Lower leg skin (tissue), 4 donors: ENCODE results near the gene KLK6. TPM values are rescaled to one million over a fixed set of nuclear protein-coding genes. Genes with fewer than 3 reads are reported as not detected.

Experiments
- DNase-seq, 2 donors: peaks; one replicate each; pipeline ENCODE4 v3.0.0-alpha.2; 2019; ENCODE audit warnings: low spot score in 2 of 2
- H3K4me3 ChIP-seq: fragments of 200-600 bp; sonication (generic); 2 replicates; pipeline ENCODE4 v1.5.1; 2017; ENCODE audit warnings: mild to moderate bottlenecking, low read depth; ENCODE audit not compliant: poor library complexity, severe bottlenecking
- POLR2A ChIP-seq, 2 donors: fragments of 450-650 bp; IDR thresholded peaks; one replicate each; pipeline ENCODE4 v1.6.1; 2016 to 2017; ENCODE audit warnings: antibody characterized with exemption in 2 of 2, mild to moderate bottlenecking in 1 of 2, moderate library complexity in 1 of 2
- WGBS, 2 donors: methylation state at CpG; one replicate each; pipeline ENCODE4 v1.1.5; 2018; 5-methylcytosine and 5-hydroxymethylcytosine counted together
- intact Hi-C: fragments of 100-400 bp; cut with DNase I; formaldehyde crosslinking; loops from one replicate; pipeline ENCODE4 v1.15.0; 2023; ENCODE audit warnings: low total_unique reads
- total RNA-seq, 4 donors: library from RNA; depleted of rRNA; stranded (reverse); fragments of >200 nt; gene quantifications; one replicate each; pipeline ENCODE4 v1.1.0, GENCODE V29; 2016
- TF ChIP-seq, protein P1 (sequence below), 3 donors: fragments of 450-650 bp; IDR thresholded peaks; one replicate each; pipeline ENCODE4 v1.5.1; 2016; ENCODE audit warnings: antibody characterized with exemption in 3 of 3, mild to moderate bottlenecking in 3 of 3, moderate library complexity in 2 of 3

The KLK6 gene
- total RNA-seq, 4 donors from 2014 or later: 0.27 to 9.5 (median 5.1) TPM

DNA sequence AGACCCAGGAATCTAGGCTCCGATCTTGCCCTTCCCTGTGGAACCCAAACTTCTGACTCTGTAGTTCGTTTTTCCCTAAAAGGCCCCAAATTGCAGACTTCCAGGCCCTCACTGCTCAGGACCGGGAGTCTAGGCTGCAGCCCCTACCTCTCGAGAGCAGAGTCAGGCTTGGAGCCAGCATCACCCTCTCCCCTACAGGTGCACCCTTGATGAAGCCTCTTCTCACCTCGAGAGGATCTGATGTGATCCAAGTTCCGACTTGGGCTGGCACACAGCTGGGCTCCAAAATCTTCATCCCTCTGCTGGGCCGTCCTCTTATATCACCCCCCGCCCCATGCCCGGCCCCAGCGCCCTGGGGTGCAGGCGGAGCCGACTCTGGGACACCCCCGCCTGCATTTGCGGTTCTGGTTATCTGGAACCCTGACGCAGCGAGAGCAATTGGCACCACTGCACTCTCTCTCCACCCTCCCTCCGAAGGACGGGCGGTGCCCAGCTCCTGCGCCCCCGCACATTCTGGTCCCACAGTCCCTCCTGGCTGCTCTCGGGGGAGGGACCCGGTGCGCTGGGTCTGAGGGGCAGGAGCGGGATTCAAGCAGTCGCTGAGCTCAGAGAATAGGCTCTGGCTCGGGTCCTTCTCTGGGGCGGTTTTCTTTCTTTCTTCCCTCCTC, 14.4 kb upstream of the KLK6 start, which contains the start of gene KLK7:
Gene KLK7, minus strand, starts transcription at position 293 of the 668 bp plus-strand sequence. CDS start 1,518 bp downstream, outside the sequence.
- no peak within 1 kb of the TSS for H3K4me3 ChIP-seq
- 10 to 16% methylated on average over 26 to 28 of the region's 28 CpGs for WGBS, 2 donors
- intact Hi-C loops: no loop called here
- DNase-seq: no peak
- no peak for TF ChIP-seq POLR2A (IDR thresholded peaks at IDR 0.05)
- TF ChIP-seq, protein P1, sequence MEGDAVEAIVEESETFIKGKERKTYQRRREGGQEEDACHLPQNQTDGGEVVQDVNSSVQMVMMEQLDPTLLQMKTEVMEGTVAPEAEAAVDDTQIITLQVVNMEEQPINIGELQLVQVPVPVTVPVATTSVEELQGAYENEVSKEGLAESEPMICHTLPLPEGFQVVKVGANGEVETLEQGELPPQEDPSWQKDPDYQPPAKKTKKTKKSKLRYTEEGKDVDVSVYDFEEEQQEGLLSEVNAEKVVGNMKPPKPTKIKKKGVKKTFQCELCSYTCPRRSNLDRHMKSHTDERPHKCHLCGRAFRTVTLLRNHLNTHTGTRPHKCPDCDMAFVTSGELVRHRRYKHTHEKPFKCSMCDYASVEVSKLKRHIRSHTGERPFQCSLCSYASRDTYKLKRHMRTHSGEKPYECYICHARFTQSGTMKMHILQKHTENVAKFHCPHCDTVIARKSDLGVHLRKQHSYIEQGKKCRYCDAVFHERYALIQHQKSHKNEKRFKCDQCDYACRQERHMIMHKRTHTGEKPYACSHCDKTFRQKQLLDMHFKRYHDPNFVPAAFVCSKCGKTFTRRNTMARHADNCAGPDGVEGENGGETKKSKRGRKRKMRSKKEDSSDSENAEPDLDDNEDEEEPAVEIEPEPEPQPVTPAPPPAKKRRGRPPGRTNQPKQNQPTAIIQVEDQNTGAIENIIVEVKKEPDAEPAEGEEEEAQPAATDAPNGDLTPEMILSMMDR (IDR thresholded peaks at IDR 0.05): no peak

DNA sequence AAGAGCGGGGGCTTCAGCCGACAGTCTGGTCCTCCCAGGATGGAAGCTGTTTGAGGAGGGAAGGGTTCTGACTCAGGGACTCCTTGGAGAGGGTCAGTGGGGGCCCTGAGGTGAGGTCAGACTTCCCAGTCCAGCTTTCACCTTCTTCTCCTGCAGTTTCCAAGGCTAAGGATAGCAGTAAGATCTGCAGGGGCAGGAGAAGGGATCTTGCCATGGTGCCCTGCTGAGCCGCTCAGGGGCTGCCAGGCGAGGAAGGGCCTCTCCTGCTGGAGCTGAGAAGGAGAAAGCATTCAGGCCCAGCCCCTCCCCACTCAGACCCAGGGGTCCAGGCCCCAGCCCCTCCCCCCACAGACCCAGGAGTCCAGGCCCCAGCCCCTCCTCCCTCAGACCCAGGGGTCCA, 12.8 kb upstream of the KLK6 start:
- TF ChIP-seq POLR2A (IDR thresholded peaks at IDR 0.05): no peak
- TF ChIP-seq, protein P1 (IDR thresholded peaks at IDR 0.05): no peak
- 77 to 82% methylated on average over 3 to 4 of the region's 4 CpGs for WGBS, 2 donors
- intact Hi-C loops: no loop called here
- DNase-seq: no peak
- no peak overlapping the region for H3K4me3 ChIP-seq

DNA sequence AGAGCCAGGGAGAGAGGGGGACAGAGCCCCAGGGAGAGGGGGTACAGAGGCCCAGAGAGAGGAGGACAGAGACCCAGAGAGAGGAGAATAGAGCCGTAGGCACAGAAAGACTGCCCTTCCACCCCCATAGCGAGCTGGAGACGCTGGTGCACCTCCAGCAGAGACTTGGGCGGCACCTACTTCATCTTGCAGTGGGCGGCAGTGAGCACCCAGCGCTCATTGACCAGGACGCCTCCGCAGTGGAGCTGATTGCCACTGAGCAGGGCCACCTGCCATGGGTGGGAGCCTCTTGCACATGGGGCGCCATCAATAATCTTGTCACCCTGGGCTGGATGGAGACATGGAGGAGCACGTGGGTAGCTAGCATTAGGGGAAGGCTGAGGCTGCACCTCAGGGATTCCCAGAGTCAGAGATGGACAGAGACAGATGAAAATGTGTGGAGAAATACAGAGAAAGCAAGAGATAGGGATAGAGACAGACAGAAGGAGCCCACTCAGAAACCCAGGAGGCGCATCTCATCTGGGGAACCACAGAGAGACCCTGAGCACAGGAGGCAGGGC, 12.3 kb upstream of the KLK6 start:
- TF ChIP-seq, protein P1 (IDR thresholded peaks at IDR 0.05): no peak
- TF ChIP-seq POLR2A (IDR thresholded peaks at IDR 0.05): no peak
- 57 to 64% methylated on average over 7 to 11 of the region's 11 CpGs for WGBS, 2 donors
- DNase-seq: no peak
- intact Hi-C loops: no loop called here
- H3K4me3 ChIP-seq: no peak overlapping the region

DNA sequence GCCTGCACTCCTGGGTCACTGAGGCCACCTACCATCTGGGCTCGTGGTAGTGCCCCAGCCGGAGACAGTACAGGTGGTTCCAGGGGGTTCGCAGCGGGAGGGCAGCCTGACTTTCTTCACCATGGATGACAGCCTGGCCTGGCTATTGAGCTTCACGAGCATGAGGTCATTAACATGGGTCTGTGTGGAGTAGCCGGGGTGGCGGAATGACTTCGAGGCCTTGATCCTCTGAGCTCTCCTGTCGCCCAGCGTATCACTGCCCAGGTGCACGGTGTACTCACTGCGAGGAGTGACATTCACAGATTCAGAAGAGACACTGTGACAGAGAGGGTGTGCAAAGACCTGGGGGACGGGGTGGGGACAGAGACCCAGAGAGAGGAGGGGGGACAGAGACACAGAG, 10.8 kb upstream of the KLK6 start:
- no peak for DNase-seq
- TF ChIP-seq, protein P1 (IDR thresholded peaks at IDR 0.05): no peak
- no peak for TF ChIP-seq POLR2A (IDR thresholded peaks at IDR 0.05)
- intact Hi-C loops: no loop called here
- no peak overlapping the region for H3K4me3 ChIP-seq
- WGBS, 2 donors: 64 to 83% methylated on average over 9 to 13 of the region's 13 CpGs

DNA sequence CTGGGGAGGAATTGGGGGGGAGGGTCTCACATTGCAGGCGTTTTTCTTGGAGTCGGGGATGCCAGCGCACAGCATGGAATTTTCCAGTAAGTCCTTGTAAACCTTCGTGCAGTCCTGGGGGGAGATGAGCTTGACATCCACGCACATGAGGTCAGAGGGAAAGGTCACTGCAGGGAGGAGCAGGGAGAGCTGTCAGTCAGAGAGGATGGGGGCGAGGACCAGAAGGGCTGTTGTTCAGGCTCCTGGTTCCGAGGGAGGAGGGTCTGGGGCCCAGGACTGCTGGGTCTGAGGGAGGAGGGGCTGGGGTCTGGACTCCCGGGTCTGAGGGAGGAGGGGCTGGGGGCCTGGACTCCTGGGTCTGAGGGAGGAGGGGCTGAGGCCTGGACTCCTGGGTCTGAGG, 10.4 kb upstream of the KLK6 start:
- no peak overlapping the region for H3K4me3 ChIP-seq
- TF ChIP-seq POLR2A (IDR thresholded peaks at IDR 0.05): no peak
- TF ChIP-seq, protein P1 (IDR thresholded peaks at IDR 0.05): no peak
- intact Hi-C loops: no loop called here
- WGBS, 2 donors: 44 to 47% methylated on average over 8 of the region's 8 CpGs
- DNase-seq: no peak
